ENCODE data around the gene P3H3. TPM values are rescaled to one million over a fixed set of nuclear protein-coding genes. Genes with fewer than 3 reads are reported as not detected.

P3H3 gene
- polyA plus RNA-seq, 1 experiment: 45.5 TPM

DNA sequence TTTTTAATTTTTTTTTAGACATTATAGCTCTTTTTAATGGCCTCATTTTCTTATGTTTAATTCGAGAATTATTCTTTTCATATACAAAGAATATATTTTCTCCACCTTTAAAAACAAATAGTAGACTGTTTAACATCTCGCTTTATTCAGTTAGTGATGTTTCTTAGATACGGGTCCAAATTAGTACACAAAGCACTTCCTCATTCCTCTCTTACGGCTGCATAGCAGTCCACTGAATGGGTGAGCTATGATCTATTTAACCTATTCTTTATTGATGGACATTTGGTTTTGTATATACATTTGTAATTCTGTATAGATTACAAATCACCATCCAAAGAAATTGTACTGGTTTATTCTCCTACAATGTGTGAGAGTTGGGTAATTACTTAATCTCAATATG is 14.8 kb upstream of the P3H3 start:
- Histone ChIP-seq H3K9me3 (ENCODE audit: control insufficient read depth, insufficient read depth, low read length) (no peaks in the 10 kb centered on the region), H3K4me3 (ENCODE audit: low read depth, low read length) (no peak overlapping the region), H3K27me3 (ENCODE audit: control insufficient read depth, insufficient read depth, low read length) (no peaks in the 10 kb centered on the region), H3K27ac (ENCODE audit: low read depth, low read length) (no peak overlapping the region)
- TF ChIP-seq, protein P1, sequence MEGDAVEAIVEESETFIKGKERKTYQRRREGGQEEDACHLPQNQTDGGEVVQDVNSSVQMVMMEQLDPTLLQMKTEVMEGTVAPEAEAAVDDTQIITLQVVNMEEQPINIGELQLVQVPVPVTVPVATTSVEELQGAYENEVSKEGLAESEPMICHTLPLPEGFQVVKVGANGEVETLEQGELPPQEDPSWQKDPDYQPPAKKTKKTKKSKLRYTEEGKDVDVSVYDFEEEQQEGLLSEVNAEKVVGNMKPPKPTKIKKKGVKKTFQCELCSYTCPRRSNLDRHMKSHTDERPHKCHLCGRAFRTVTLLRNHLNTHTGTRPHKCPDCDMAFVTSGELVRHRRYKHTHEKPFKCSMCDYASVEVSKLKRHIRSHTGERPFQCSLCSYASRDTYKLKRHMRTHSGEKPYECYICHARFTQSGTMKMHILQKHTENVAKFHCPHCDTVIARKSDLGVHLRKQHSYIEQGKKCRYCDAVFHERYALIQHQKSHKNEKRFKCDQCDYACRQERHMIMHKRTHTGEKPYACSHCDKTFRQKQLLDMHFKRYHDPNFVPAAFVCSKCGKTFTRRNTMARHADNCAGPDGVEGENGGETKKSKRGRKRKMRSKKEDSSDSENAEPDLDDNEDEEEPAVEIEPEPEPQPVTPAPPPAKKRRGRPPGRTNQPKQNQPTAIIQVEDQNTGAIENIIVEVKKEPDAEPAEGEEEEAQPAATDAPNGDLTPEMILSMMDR (IDR thresholded peaks at IDR 0.05; ENCODE audit: low read depth, low read length): no peak
- no peak for DNase-seq (ENCODE audit: low read depth, low spot score)
- ChIA-PET CTCF (interaction anchor here (1.2 to 3.7 kb wide), 4 partner anchors 12 to 60 kb away, joined by 3 to 19 read pairs (median 6); partner anchors contain the start of genes MLF2 and P3H3), POLR2A (interaction anchor here (0.8 to 2.2 kb wide), 3 partner anchors 38 to 61 kb away, joined by 3 to 6 read pairs (median 4); partner anchors contain the start of genes MLF2 and PTMS)

DNA sequence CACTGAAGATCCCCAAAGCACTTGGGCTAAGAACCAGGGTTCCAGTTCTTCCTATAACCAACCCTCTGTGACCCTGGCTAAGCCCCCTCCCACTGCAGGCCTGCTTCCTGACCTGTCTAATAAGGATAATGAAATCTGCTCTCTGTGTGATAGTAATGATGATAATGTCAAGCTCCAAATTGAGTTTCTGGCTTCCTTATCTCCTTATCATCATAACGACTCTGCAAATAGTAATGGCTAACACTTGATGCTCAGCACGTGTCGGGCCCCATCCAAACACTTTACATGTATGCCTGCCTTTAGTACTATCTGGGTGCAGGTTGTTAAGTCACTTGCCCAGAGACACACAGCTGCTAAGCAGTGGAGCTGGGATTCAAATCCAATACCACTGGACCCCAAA is 11.6 kb upstream of the P3H3 start:
- POLR2A ChIA-PET: interaction anchor here (0.6 to 1.7 kb wide), 2 partner anchors 54 to 64 kb away, joined by 4 read pairs; partner anchors contain the start of gene MLF2

DNA sequence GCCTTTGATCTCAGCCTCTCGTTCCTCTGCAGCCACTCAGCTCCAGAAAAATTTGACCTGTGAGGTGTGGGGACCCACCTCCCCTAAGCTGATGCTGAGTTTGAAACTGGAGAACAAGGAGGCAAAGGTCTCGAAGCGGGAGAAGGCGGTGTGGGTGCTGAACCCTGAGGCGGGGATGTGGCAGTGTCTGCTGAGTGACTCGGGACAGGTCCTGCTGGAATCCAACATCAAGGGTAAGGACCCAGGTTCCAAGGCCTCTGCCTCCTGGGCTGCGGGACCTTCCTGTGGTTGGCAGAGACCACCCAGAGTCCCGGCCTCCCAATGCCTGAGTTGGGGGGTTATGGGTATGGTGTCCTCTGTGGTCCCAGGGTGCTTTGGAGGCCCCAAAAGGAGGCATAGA is 11.1 kb upstream of the P3H3 start:
- TF ChIP-seq, protein P1 (IDR thresholded peaks at IDR 0.05; ENCODE audit: low read depth, low read length): no peak

More for the DNA sequence above, 11.6 kb upstream of the P3H3 start:
- TF ChIP-seq, protein P1 (IDR thresholded peaks at IDR 0.05; ENCODE audit: low read depth, low read length): no peak
- no peak overlapping the region for H3K4me3 ChIP-seq (ENCODE audit: low read depth, low read length)
- H3K9me3 ChIP-seq (ENCODE audit: control insufficient read depth, insufficient read depth, low read length): no peaks in the 10 kb centered on the region
- DNase-seq (ENCODE audit: low read depth, low spot score): no peak
- H3K27me3 ChIP-seq (ENCODE audit: control insufficient read depth, insufficient read depth, low read length): no peaks in the 10 kb centered on the region
- no peak overlapping the region for H3K27ac ChIP-seq (ENCODE audit: low read depth, low read length)
- CTCF ChIA-PET: interaction anchor here (0.6 to 1.1 kb wide), 3 partner anchors 10 to 187 kb away, joined by 4 to 7 read pairs (median 4); no protein-coding TSS in a partner anchor

DNA sequence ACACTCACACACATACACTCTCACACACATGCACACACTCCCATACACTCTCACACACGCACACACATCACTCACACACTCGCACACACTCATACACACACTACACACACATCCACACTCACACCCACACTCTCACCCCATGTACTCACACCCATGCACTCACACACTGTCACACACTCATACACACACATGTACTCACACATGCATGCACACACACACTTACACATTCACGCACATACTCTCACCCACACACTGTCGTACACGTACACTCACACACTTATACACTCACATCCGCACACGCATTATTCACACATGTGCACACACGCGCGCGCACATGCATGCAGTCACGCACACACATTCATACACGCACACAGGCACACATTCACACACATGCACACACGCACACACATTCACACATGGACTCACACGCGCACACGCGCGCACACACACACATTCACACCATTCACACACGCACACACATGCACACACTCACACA is 10.5 kb upstream of the P3H3 start:
- H3K9me3 ChIP-seq (ENCODE audit: control insufficient read depth, insufficient read depth, low read length): no peaks in the 10 kb centered on the region
- TF ChIP-seq, protein P1 (IDR thresholded peaks at IDR 0.05; ENCODE audit: low read depth, low read length): no peak
- H3K27me3 ChIP-seq (ENCODE audit: control insufficient read depth, insufficient read depth, low read length): no peaks in the 10 kb centered on the region
- no peak overlapping the region for H3K27ac ChIP-seq (ENCODE audit: low read depth, low read length)
- no peak for DNase-seq (ENCODE audit: low read depth, low spot score)
- POLR2A ChIA-PET: no interaction called here
- H3K4me3 ChIP-seq (ENCODE audit: low read depth, low read length): no peak overlapping the region
- CTCF ChIA-PET: no interaction called here

More for the DNA sequence above, 11.1 kb upstream of the P3H3 start:
- DNase-seq (ENCODE audit: low read depth, low spot score): no peak
- Histone ChIP-seq H3K27ac (ENCODE audit: low read depth, low read length) (no peak overlapping the region), H3K27me3 (ENCODE audit: control insufficient read depth, insufficient read depth, low read length) (no peaks in the 10 kb centered on the region), H3K4me3 (ENCODE audit: low read depth, low read length) (no peak overlapping the region), H3K9me3 (ENCODE audit: control insufficient read depth, insufficient read depth, low read length) (no peaks in the 10 kb centered on the region)
- CTCF ChIA-PET: interaction anchor here (1.1 kb wide), 1 partner anchor 9 kb away, joined by 4 read pairs; no protein-coding TSS in a partner anchor
- POLR2A ChIA-PET: interaction anchor here (1.7 kb wide), 1 partner anchor 65 kb away, joined by 4 read pairs; the partner anchor contains the start of gene MLF2

DNA sequence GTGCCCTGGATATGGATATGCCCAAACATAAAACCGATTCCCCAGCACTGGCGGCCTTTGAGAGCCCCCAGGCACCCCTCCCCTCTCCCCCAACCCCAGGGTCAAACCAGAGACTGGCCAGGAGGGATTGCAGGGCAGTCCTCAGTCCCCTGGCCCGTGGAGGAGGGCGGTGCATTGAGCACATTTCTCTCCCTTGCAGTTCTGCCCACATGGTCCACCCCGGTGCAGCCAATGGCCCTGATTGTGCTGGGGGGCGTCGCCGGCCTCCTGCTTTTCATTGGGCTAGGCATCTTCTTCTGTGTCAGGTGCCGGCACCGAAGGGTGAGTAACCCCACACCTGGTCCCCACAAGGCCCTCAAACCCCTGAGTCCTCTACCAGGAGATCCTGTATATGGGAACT is 10.0 kb upstream of the P3H3 start:
- CTCF ChIA-PET: no interaction called here

More for the DNA sequence above, 10.0 kb upstream of the P3H3 start:
- TF ChIP-seq, protein P1 (IDR thresholded peaks at IDR 0.05; ENCODE audit: low read depth, low read length): no peak
- POLR2A ChIA-PET: no interaction called here
- Histone ChIP-seq H3K27ac (ENCODE audit: low read depth, low read length) (no peak overlapping the region), H3K4me3 (ENCODE audit: low read depth, low read length) (no peak overlapping the region), H3K27me3 (ENCODE audit: control insufficient read depth, insufficient read depth, low read length) (no peaks in the 10 kb centered on the region), H3K9me3 (ENCODE audit: control insufficient read depth, insufficient read depth, low read length) (no peaks in the 10 kb centered on the region)
- DNase-seq (ENCODE audit: low read depth, low spot score): no peak

Data from AG04450 (cell line).